MCF 10A (cell line): ENCODE results near the gene SMG6. TPM values are rescaled to one million over a fixed set of nuclear protein-coding genes. Genes with fewer than 3 reads are reported as not detected.

Experiments
- BruUV-seq: library from RNA; stranded (reverse); fragments of 400-500 nt; replicated peaks from 2 replicates; lab custom pipeline; 2021; lab: Mats Ljungman, UMichigan
- CTCF ChIA-PET: fragments of 300-600 bp; sonication (Branson Sonifier 250); formaldehyde crosslinking; extraction: SDS; loops from one replicate; lab custom pipeline; 2021; ENCODE audit warnings: antibody characterized with exemption, inconsistent platforms; lab: Yijun Ruan, JAX
- POLR2A ChIA-PET: fragments of 300-600, 350-650 bp; sonication (Branson Sonifier 250); formaldehyde crosslinking; extraction: SDS; loops from one replicate; lab custom pipeline; 2020; ENCODE audit warnings: antibody characterized with exemption, inconsistent platforms; lab: Yijun Ruan, JAX
- DNase-seq: peaks from one replicate; pipeline ENCODE4 v3.0.0-alpha.2; 2018; ENCODE audit not compliant: unreplicated experiment
- H3K27ac Mint-ChIP-seq: one replicate; pipeline ENCODE4 v1.8.0; 2022; ENCODE audit warnings: mild to moderate bottlenecking, low read depth, mixed read lengths; ENCODE audit not compliant: unreplicated experiment
- H3K27me3 Mint-ChIP-seq: one replicate; pipeline ENCODE4 v1.8.0; 2022; ENCODE audit warnings: mixed read lengths; ENCODE audit not compliant: insufficient read depth, unreplicated experiment
- H3K36me3 Mint-ChIP-seq: one replicate; pipeline ENCODE4 v1.8.0; 2022; ENCODE audit warnings: mild to moderate bottlenecking, moderate library complexity, mixed read lengths; ENCODE audit not compliant: insufficient read depth, unreplicated experiment
- H3K4me1 Mint-ChIP-seq: one replicate; pipeline ENCODE4 v1.8.0; 2022; ENCODE audit warnings: mixed read lengths; ENCODE audit not compliant: insufficient read depth, unreplicated experiment
- H3K4me3 Mint-ChIP-seq: one replicate; pipeline ENCODE4 v1.8.0; 2022; ENCODE audit warnings: mild to moderate bottlenecking, moderate library complexity, mixed read lengths; ENCODE audit not compliant: unreplicated experiment
- H3K9me3 Mint-ChIP-seq: one replicate; pipeline ENCODE4 v1.8.0; 2022; ENCODE audit warnings: mixed read lengths; ENCODE audit not compliant: unreplicated experiment
- intact Hi-C: fragments of 100-400 bp; cut with micrococcal nuclease; formaldehyde crosslinking; loops from 2 replicates; pipeline ENCODE4 v1.14.1; 2022
- total RNA-seq: library from RNA; stranded (reverse); gene quantifications from 2 replicates; pipeline ENCODE4 v1.2.3, GENCODE V29; 2022
- TF ChIP-seq, protein P1 (sequence below): fragments of 200-600 bp; IDR thresholded peaks from one replicate; pipeline ENCODE4 v1.8.0; 2022; ENCODE audit warnings: antibody characterized with exemption, mild to moderate bottlenecking; ENCODE audit not compliant: unreplicated experiment

Gene SMG6
- total RNA-seq, 1 experiment from 2014 or later, result 17.0 TPM

DNA sequence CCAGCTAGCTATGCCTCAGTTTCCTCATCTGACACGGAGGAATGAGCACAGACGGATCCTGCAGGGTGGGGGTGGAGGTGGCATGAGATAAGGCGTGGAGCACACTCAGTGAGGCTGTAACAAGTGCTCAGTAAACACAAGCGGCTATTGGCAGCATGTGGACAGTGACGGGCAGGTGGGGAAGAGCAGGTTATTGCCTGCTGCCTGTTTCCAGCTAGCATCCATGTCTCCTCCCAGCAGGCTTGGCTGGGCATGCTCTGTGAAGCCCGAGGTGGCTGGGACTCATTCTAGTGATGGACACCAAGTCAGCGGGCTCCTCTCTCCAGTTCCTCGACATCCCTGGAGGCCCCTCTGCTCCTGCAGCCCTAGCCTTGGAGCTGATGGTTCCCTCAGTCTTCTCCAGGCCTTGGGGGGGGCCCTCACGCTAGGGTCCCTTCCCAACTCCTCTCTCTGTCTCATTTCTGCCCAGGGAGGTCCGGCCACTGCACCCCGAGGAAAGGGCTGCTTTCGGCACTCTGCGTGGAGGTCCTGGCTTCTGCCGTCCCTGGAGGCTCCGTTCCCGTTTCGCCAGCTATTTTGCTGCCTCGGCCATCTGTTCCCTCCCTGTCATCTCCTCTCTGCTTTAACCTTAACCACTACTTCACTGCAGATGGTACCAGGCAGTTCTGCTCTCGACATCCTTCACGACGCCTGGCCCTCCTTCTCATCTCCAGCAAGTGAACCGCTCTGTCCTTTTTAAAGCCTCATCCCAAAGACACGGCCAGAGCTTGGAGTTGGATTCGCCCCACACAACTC, 284.7 kb downstream of the SMG6 start:
- H3K4me3 Mint-ChIP-seq, result no peak overlapping the region
- no peaks in the 10 kb centered on the region for H3K27me3 Mint-ChIP-seq
- H3K4me1 Mint-ChIP-seq, result peaks cover 19% of the 10 kb centered on the region
- intact Hi-C loops, result no loop called here
- TF ChIP-seq, protein P1, sequence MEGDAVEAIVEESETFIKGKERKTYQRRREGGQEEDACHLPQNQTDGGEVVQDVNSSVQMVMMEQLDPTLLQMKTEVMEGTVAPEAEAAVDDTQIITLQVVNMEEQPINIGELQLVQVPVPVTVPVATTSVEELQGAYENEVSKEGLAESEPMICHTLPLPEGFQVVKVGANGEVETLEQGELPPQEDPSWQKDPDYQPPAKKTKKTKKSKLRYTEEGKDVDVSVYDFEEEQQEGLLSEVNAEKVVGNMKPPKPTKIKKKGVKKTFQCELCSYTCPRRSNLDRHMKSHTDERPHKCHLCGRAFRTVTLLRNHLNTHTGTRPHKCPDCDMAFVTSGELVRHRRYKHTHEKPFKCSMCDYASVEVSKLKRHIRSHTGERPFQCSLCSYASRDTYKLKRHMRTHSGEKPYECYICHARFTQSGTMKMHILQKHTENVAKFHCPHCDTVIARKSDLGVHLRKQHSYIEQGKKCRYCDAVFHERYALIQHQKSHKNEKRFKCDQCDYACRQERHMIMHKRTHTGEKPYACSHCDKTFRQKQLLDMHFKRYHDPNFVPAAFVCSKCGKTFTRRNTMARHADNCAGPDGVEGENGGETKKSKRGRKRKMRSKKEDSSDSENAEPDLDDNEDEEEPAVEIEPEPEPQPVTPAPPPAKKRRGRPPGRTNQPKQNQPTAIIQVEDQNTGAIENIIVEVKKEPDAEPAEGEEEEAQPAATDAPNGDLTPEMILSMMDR, result no peak
- no peak overlapping the region for H3K27ac Mint-ChIP-seq
- no peaks in the 10 kb centered on the region for H3K36me3 Mint-ChIP-seq
- no peak for DNase-seq
- no TSS peak for BruUV-seq
- H3K9me3 Mint-ChIP-seq, result no peaks in the 10 kb centered on the region
- CTCF ChIA-PET, result interaction anchor here (1.4 kb wide), 1 partner anchor 109 kb away, joined by 4 read pairs; no protein-coding TSS in a partner anchor
- POLR2A ChIA-PET, result interaction anchor here (1.4 kb wide), 1 partner anchor 10 kb away, joined by 6 read pairs; the partner anchor contains the start of gene DPH1

GRCh38 chr17:2017274-2017941, 286.2 kb downstream of the SMG6 start:
- no TSS peak for BruUV-seq
- TF ChIP-seq, protein P1, result no peak
- CTCF ChIA-PET, result no interaction called here
- no peak overlapping the region for H3K4me3 Mint-ChIP-seq
- H3K9me3 Mint-ChIP-seq, result no peaks in the 10 kb centered on the region
- no peak overlapping the region for H3K27ac Mint-ChIP-seq
- H3K36me3 Mint-ChIP-seq, result no peaks in the 10 kb centered on the region
- DNase-seq, result no peak
- POLR2A ChIA-PET, result no interaction called here
- peaks cover 25% of the 10 kb centered on the region for H3K4me1 Mint-ChIP-seq
- no peaks in the 10 kb centered on the region for H3K27me3 Mint-ChIP-seq
- intact Hi-C loops, result no loop called here

DNA sequence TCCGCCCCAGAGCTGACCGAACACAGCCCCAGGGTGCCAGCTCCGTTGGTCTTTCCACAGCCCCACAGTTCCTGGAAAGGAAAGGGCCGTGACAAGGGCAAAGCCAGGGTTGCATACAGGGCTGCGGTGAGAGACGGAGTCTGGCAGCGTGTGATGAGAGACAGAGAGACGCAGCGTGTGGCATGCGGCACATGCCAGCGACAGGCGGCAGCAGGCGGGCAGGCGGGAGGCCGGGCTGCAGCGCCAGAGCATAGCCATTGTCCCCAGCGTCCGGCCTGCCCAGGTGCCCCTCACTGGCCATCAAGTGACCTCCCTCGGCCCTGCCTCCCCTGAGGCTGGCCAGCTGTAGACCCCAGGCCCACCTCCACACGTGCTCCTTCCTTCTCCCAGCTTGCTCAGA, 287.1 kb downstream of the SMG6 start:
- TF ChIP-seq, protein P1, result no peak
- no TSS peak for BruUV-seq
- Mint-ChIP-seq H3K36me3 (no peaks in the 10 kb centered on the region), H3K9me3 (no peaks in the 10 kb centered on the region), H3K27ac (no peak overlapping the region), H3K4me3 (no peak overlapping the region), H3K4me1 (peaks cover 34% of the 10 kb centered on the region), H3K27me3 (no peaks in the 10 kb centered on the region)
- intact Hi-C loops, result no loop called here
- CTCF ChIA-PET, result interaction anchor here (0.6 kb wide), 1 partner anchor 26 kb away, joined by 3 read pairs; no protein-coding TSS in a partner anchor
- DNase-seq, result no peak
- POLR2A ChIA-PET, result no interaction called here

DNA sequence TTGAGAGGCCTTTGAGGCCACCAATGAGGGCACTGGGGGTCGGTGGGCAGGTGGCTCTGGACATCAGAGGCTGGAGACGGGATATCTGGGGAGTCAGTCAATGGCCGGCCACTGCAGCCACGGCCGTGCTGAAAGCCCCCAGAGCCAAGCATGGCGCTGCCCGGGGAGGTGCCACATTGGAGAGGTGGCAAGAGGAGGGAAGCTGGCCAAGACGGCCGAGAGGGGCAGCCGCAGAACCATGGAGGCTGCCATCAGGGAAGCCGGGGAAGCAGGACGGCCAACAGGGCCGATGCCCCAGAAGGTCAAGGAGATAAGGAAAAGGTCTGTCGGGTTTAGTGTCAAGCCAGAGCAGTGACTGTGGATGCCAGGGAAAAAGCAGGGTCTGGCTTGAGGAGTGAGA, 288.3 kb downstream of the SMG6 start:
- H3K4me1 Mint-ChIP-seq, result peaks cover 39% of the 10 kb centered on the region
- intact Hi-C loops, result no loop called here
- ChIA-PET CTCF (interaction anchor here (0.9 kb wide), 1 partner anchor 297 kb away, joined by 4 read pairs; no protein-coding TSS in a partner anchor), POLR2A (no interaction called here)
- TF ChIP-seq, protein P1, result no peak
- no peaks in the 10 kb centered on the region for H3K36me3 Mint-ChIP-seq
- no peak overlapping the region for H3K27ac Mint-ChIP-seq
- no peak overlapping the region for H3K4me3 Mint-ChIP-seq
- no peaks in the 10 kb centered on the region for H3K9me3 Mint-ChIP-seq
- no peaks in the 10 kb centered on the region for H3K27me3 Mint-ChIP-seq
- no peak for DNase-seq
- BruUV-seq, result no TSS peak
